ENCODE results near the gene NPDC1. TPM values are rescaled to one million over a fixed set of nuclear protein-coding genes. Genes with fewer than 3 reads are reported as not detected.

Gene NPDC1
- total RNA-seq, 1 donor from 2014 or later: 3.8 TPM

GRCh38 chr9:137018761-137019559 lies 27.0 kb downstream of the NPDC1 start:
- Histone ChIP-seq H3K27ac (no peak overlapping the region), H4K20me1 (ENCODE audit: low read depth) (peaks cover 8% of the 10 kb centered on the region), H2AFZ (replicated peaks) (no peak overlapping the region), H3K4me3 (no peak overlapping the region), H3K9ac (no peak overlapping the region), H3K36me3 (no peaks in the 10 kb centered on the region), H3K27me3 (no peaks in the 10 kb centered on the region), H3K9me3 (ENCODE audit: low read depth) (no peaks in the 10 kb centered on the region), H3K4me2 (no peak overlapping the region), H3K4me1 (peaks cover 11% of the 10 kb centered on the region), H3F3A (ENCODE audit: low read depth) (peaks cover 7% of the 10 kb centered on the region), H3K79me2 (ENCODE audit: low read depth) (no peaks in the 10 kb centered on the region)
- H3K9me3 Mint-ChIP-seq: no peaks in the 10 kb centered on the region
- H3K36me3 Mint-ChIP-seq: peaks cover 4% of the 10 kb centered on the region
- peaks cover 5% of the 10 kb centered on the region for H3K27me3 Mint-ChIP-seq (ENCODE audit: insufficient read depth, low read depth)
- TF ChIP-seq EZH2 (IDR thresholded peaks at IDR 0.05) (no peak), EZH2phosphoT487 (IDR thresholded peaks at IDR 0.05) (no peak)
- TF ChIP-seq, protein P1, sequence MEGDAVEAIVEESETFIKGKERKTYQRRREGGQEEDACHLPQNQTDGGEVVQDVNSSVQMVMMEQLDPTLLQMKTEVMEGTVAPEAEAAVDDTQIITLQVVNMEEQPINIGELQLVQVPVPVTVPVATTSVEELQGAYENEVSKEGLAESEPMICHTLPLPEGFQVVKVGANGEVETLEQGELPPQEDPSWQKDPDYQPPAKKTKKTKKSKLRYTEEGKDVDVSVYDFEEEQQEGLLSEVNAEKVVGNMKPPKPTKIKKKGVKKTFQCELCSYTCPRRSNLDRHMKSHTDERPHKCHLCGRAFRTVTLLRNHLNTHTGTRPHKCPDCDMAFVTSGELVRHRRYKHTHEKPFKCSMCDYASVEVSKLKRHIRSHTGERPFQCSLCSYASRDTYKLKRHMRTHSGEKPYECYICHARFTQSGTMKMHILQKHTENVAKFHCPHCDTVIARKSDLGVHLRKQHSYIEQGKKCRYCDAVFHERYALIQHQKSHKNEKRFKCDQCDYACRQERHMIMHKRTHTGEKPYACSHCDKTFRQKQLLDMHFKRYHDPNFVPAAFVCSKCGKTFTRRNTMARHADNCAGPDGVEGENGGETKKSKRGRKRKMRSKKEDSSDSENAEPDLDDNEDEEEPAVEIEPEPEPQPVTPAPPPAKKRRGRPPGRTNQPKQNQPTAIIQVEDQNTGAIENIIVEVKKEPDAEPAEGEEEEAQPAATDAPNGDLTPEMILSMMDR (IDR thresholded peaks at IDR 0.05): no peak
- no peak overlapping the region for H3K4me3 Mint-ChIP-seq
- no peak for DNase-seq (ENCODE audit: low spot score)
- no peaks in the 10 kb centered on the region for H3K4me1 Mint-ChIP-seq
- H3K27ac Mint-ChIP-seq: no peak overlapping the region

GRCh38 chr9:137017791-137018497 lies 28.0 kb downstream of the NPDC1 start:
- Histone ChIP-seq H3K27me3 (no peaks in the 10 kb centered on the region), H4K20me1 (ENCODE audit: low read depth) (peaks cover 2% of the 10 kb centered on the region), H3K27ac (no peak overlapping the region), H3K9me3 (ENCODE audit: low read depth) (no peaks in the 10 kb centered on the region), H3K4me2 (no peak overlapping the region), H2AFZ (replicated peaks) (no peak overlapping the region), H3K4me1 (peaks cover 1% of the 10 kb centered on the region), H3F3A (ENCODE audit: low read depth) (peaks cover 4% of the 10 kb centered on the region), H3K79me2 (ENCODE audit: low read depth) (no peaks in the 10 kb centered on the region), H3K36me3 (no peaks in the 10 kb centered on the region), H3K4me3 (no peak overlapping the region), H3K9ac (no peak overlapping the region)
- no peak for DNase-seq (ENCODE audit: low spot score)
- TF ChIP-seq EZH2phosphoT487 (IDR thresholded peaks at IDR 0.05): no peak
- TF ChIP-seq, protein P1 (IDR thresholded peaks at IDR 0.05): no peak
- no peak for TF ChIP-seq EZH2 (IDR thresholded peaks at IDR 0.05)
- Mint-ChIP-seq H3K4me3 (no peak overlapping the region), H3K4me1 (no peaks in the 10 kb centered on the region), H3K9me3 (no peaks in the 10 kb centered on the region), H3K27me3 (ENCODE audit: insufficient read depth, low read depth) (peaks cover 2% of the 10 kb centered on the region), H3K27ac (no peak overlapping the region), H3K36me3 (peaks cover 4% of the 10 kb centered on the region)

DNA sequence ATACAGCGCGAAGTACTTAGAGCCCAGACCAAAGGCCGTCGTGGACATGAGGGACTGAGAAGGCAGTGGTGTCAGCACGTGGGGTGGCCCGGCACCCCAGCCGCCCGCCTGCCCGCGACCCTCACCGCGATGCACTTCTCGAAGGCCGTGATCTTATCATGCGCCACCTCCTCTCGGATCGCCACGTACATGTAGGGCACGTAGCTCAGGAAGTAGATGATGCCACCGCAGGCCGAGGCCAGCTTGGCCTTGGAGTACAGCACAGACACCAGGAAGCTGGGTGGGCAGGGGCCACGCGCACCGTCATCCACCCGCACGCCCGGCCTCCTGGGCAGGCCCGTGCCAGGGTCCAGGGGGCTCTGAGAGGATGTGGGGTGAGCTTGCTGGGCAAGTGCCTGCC lies 28.9 kb downstream of the NPDC1 start:
- DNase-seq (ENCODE audit: low spot score): no peak
- Histone ChIP-seq H3K4me1 (no peaks in the 10 kb centered on the region), H3K4me2 (no peak overlapping the region), H4K20me1 (ENCODE audit: low read depth) (no peaks in the 10 kb centered on the region), H3K36me3 (no peaks in the 10 kb centered on the region), H3K79me2 (ENCODE audit: low read depth) (no peaks in the 10 kb centered on the region), H3K27me3 (no peaks in the 10 kb centered on the region), H3K9ac (no peak overlapping the region), H3K9me3 (ENCODE audit: low read depth) (no peaks in the 10 kb centered on the region), H3K4me3 (no peak overlapping the region), H2AFZ (replicated peaks) (no peak overlapping the region), H3F3A (ENCODE audit: low read depth) (no peaks in the 10 kb centered on the region), H3K27ac (no peak overlapping the region)
- Mint-ChIP-seq H3K27ac (peak overlapping the region; percentile 33), H3K4me3 (no peak overlapping the region), H3K4me1 (no peaks in the 10 kb centered on the region), H3K36me3 (peaks cover 5% of the 10 kb centered on the region), H3K27me3 (ENCODE audit: insufficient read depth, low read depth) (peaks cover 2% of the 10 kb centered on the region), H3K9me3 (no peaks in the 10 kb centered on the region)
- TF ChIP-seq EZH2phosphoT487 (IDR thresholded peaks at IDR 0.05): no peak
- TF ChIP-seq EZH2 (IDR thresholded peaks at IDR 0.05): no peak
- TF ChIP-seq, protein P1 (IDR thresholded peaks at IDR 0.05): no peak
